CD14-positive monocyte (primary cell): ENCODE measurements around the gene AKT1. TPM values are rescaled to one million over a fixed set of nuclear protein-coding genes. Genes with fewer than 3 reads are reported as not detected.

ENCODE experiments used
- DNase-seq, 3 donors: peaks; one replicate each; pipeline ENCODE4 v3.0.0-alpha.2; 2011 to 2022
- H2AFZ ChIP-seq: 2 replicates; pipeline ENCODE4 v1.6.0; 2012; ENCODE audit warnings: mild to moderate bottlenecking, low read depth, low read length, inconsistent platforms; ENCODE audit not compliant: insufficient read depth, poor library complexity, severe bottlenecking
- H3K27ac ChIP-seq, 2 donors: 1 replicate in 1 of 2; 2 replicates in 1 of 2; pipeline ENCODE4 v1.5.1; 2012 to 2013; ENCODE audit warnings: low read length in 2 of 2, control low read depth in 1 of 2, inconsistent platforms in 1 of 2, low read depth in 1 of 2, mild to moderate bottlenecking in 1 of 2
- H3K27me3 ChIP-seq, 2 donors: one replicate each; pipeline versions ENCODE4 v1.6.0 to v1.6.1; 2011 to 2013; ENCODE audit warnings: low read length in 2 of 2; ENCODE audit not compliant: control insufficient read depth in 2 of 2, insufficient read depth in 2 of 2
- H3K36me3 ChIP-seq, 2 donors: replicated peaks in 1 of 2; 1 replicate in 1 of 2; 2 replicates in 1 of 2; pipeline versions ENCODE4 v1.5.1 to v1.6.1; 2012 to 2013; ENCODE audit warnings: low read length in 2 of 2, control low read depth in 1 of 2, inconsistent platforms in 1 of 2, mild to moderate bottlenecking in 1 of 2; ENCODE audit not compliant: insufficient read depth in 2 of 2, control insufficient read depth in 1 of 2
- H3K4me1 ChIP-seq, 2 donors: 1 replicate in 1 of 2; 2 replicates in 1 of 2; pipeline versions ENCODE4 v1.5.1 to v1.6.1; 2012 to 2013; ENCODE audit warnings: low read length in 2 of 2, control low read depth in 1 of 2, inconsistent platforms in 1 of 2, mild to moderate bottlenecking in 1 of 2, moderate library complexity in 1 of 2; ENCODE audit not compliant: insufficient read depth in 2 of 2, control insufficient read depth in 1 of 2
- H3K4me2 ChIP-seq: replicated peaks from 2 replicates; pipeline ENCODE3; 2012; ENCODE audit warnings: low read length, moderate library complexity, mild to moderate bottlenecking; ENCODE audit not compliant: poor library complexity, severe bottlenecking; ENCODE audit errors: extremely low read depth
- H3K4me3 ChIP-seq, 3 experiments: fragments of 200-600 bp in 1 of 3; sonication (generic) in 1 of 3; replicated peaks in 1 of 3; 1 replicate in 2 of 3; 2 replicates in 1 of 3; pipeline ENCODE4 v1.5.1; 2011 to 2013; ENCODE audit warnings: low read length in 3 of 3, mild to moderate bottlenecking in 3 of 3, control low read depth in 2 of 3, low read depth in 2 of 3, inconsistent platforms in 1 of 3, moderate library complexity in 1 of 3
- H3K79me2 ChIP-seq: 2 replicates; pipeline ENCODE4 v1.6.0; 2012; ENCODE audit warnings: mild to moderate bottlenecking, control low read depth, inconsistent platforms, low read length, moderate library complexity; ENCODE audit not compliant: insufficient read depth
- H3K9ac ChIP-seq: 2 replicates; pipeline ENCODE4 v1.6.0; 2017; ENCODE audit warnings: low read length, mild to moderate bottlenecking; ENCODE audit not compliant: insufficient read depth, poor library complexity, severe bottlenecking
- H3K9me3 ChIP-seq, 2 donors: replicated peaks in 1 of 2; 1 replicate in 1 of 2; 2 replicates in 1 of 2; pipeline versions ENCODE4 v1.5.1 to v1.6.1; 2012 to 2013; ENCODE audit warnings: low read length in 2 of 2, control low read depth in 1 of 2; ENCODE audit not compliant: control insufficient read depth in 1 of 2, insufficient read depth in 1 of 2
- H4K20me1 ChIP-seq: 2 replicates; pipeline ENCODE4 v1.6.0; 2012; ENCODE audit warnings: mild to moderate bottlenecking, low read length, control low read depth, moderate library complexity; ENCODE audit not compliant: insufficient read depth
- H3K27ac Mint-ChIP-seq, 7 donors: one replicate each; pipeline ENCODE4 v1.8.0; 2020; ENCODE audit warnings: mild to moderate bottlenecking in 7 of 7, mixed read lengths in 7 of 7, moderate library complexity in 6 of 7, inconsistent platforms in 2 of 7
- H3K27me3 Mint-ChIP-seq, 3 donors: one replicate each; pipeline ENCODE4 v1.8.0; 2021 to 2022; ENCODE audit warnings: low read depth in 3 of 3, mild to moderate bottlenecking in 3 of 3, mixed read lengths in 3 of 3, moderate library complexity in 3 of 3, inconsistent platforms in 1 of 3
- H3K36me3 Mint-ChIP-seq, 2 donors: one replicate each; pipeline ENCODE4 v1.8.0; 2020; ENCODE audit warnings: mixed read lengths in 2 of 2, inconsistent platforms in 1 of 2, mild to moderate bottlenecking in 1 of 2
- H3K4me1 Mint-ChIP-seq: one replicate; pipeline ENCODE4 v1.8.0; 2020; ENCODE audit warnings: mild to moderate bottlenecking, mixed read lengths
- H3K4me3 Mint-ChIP-seq, 2 donors: one replicate each; pipeline ENCODE4 v1.8.0; 2020; ENCODE audit warnings: mild to moderate bottlenecking in 2 of 2, mixed read lengths in 2 of 2, moderate library complexity in 1 of 2
- H3K9me3 Mint-ChIP-seq, 7 donors: one replicate each; pipeline ENCODE4 v1.8.0; 2020 to 2022; ENCODE audit warnings: mixed read lengths in 7 of 7, mild to moderate bottlenecking in 6 of 7, moderate library complexity in 6 of 7, inconsistent platforms in 2 of 7
- CTCF ChIP-seq: fragments of 200-600 bp; IDR thresholded peaks from one replicate; pipeline ENCODE4 v1.8.0; 2022; ENCODE audit warnings: antibody characterized with exemption, mild to moderate bottlenecking
- WGBS: methylation state at CpG from one replicate; pipeline ENCODE4 v1.1.5; 2013; ENCODE audit warnings: missing lambda C conversion rate; ENCODE audit not compliant: insufficient coverage; 5-methylcytosine and 5-hydroxymethylcytosine counted together
- intact Hi-C, 2 donors: fragments of 100-400 bp; cut with micrococcal nuclease; formaldehyde crosslinking; loops; one replicate each; pipeline versions ENCODE4 v1.15.0 to v1.15.1; 2023
- polyA plus RNA-seq, 3 donors: library from polyadenylated mRNA; depleted of rRNA in 1 of 3; unstranded in 2 of 3; stranded (reverse) in 1 of 3; fragments of 300-500 nt in 2 of 3; fragments of >200 nt in 1 of 3; fragmentation: Illumina TruSeq in 2 of 3; gene quantifications; 1 replicate in 2 of 3; 2 replicates in 1 of 3; pipeline ENCODE4 v1.2.3, GENCODE V29; 2012 to 2021

Gene AKT1
- polyA plus RNA-seq, 3 donors: 7.2 to 180 (median 26.4) TPM

- H3K9ac ChIP-seq: no peak overlapping the region
- peaks cover 6% of the 10 kb centered on the region for H3K4me1 Mint-ChIP-seq
- no peaks in the 10 kb centered on the region for H3K9me3 Mint-ChIP-seq
Measured at GRCh38 chr14:104808456-104808855, 12.9 kb upstream of the AKT1 start.

GRCh38 chr14:104806625-104807465 is 11.3 kb upstream of the AKT1 start:
- Histone ChIP-seq H3K27me3 (peaks cover 0 to 4% of the 10 kb centered on the region in 2 donors), H3K4me1 (peaks cover 4% of the 10 kb centered on the region in 2 donors), H3K9ac (no peak overlapping the region), H3K4me3 (no peak overlapping the region), H4K20me1 (no peaks in the 10 kb centered on the region), H3K9me3 (no peaks in the 10 kb centered on the region), H3K36me3 (no peaks in the 10 kb centered on the region), H3K27ac (no peak overlapping the region), H3K79me2 (no peaks in the 10 kb centered on the region), H2AFZ (no peak overlapping the region), H3K4me2 (no peak overlapping the region)
- no peaks in the 10 kb centered on the region for H3K9me3 Mint-ChIP-seq
- 83% methylated on average over 6 of the region's 10 CpGs for WGBS
- H3K27ac Mint-ChIP-seq: peak overlapping the region in 2 of 7 donors; percentile 10 to 54
- peaks cover 2 to 9% (median 8%) of the 10 kb centered on the region in 3 donors for H3K27me3 Mint-ChIP-seq
- H3K36me3 Mint-ChIP-seq: peaks cover 2 to 4% of the 10 kb centered on the region in 2 donors
- DNase-seq: no peak
- intact Hi-C loops: no loop called here
- H3K4me3 Mint-ChIP-seq: no peak overlapping the region
- no peak for TF ChIP-seq CTCF
- peaks cover 11% of the 10 kb centered on the region for H3K4me1 Mint-ChIP-seq

More at GRCh38 chr14:104808456-104808855, 12.9 kb upstream of the AKT1 start:
- H3K27ac ChIP-seq: no peak overlapping the region
- H3K79me2 ChIP-seq: peaks cover 1% of the 10 kb centered on the region
- H3K36me3 ChIP-seq: no peaks in the 10 kb centered on the region
- H3K4me3 Mint-ChIP-seq: no peak overlapping the region
- no peak overlapping the region for H3K4me2 ChIP-seq
- no peak overlapping the region for H3K4me3 ChIP-seq
- WGBS: 95% methylated on average over 3 of the region's 6 CpGs
- no peak for TF ChIP-seq CTCF
- intact Hi-C loops: no loop called here
- H3K36me3 Mint-ChIP-seq: peaks cover 0 to 2% of the 10 kb centered on the region in 2 donors
- H4K20me1 ChIP-seq: no peaks in the 10 kb centered on the region
- no peaks in the 10 kb centered on the region for H3K4me1 ChIP-seq
- H3K9me3 ChIP-seq: no peaks in the 10 kb centered on the region
- DNase-seq: no peak
- H3K27me3 Mint-ChIP-seq: peaks cover 0 to 2% (median 2%) of the 10 kb centered on the region in 3 donors
- H2AFZ ChIP-seq: no peak overlapping the region
- no peaks in the 10 kb centered on the region for H3K27me3 ChIP-seq
- H3K27ac Mint-ChIP-seq: no peak overlapping the region
